DOHH2 (cell line): ENCODE measurements around the gene BOD1L1.

ENCODE experiments used
- H3F3A ChIP-seq: fragments of 200-600 bp; sonication (generic), shearing (Covaris generic); 2 replicates; pipeline ENCODE4 v1.6.0; 2016; ENCODE audit warnings: antibody characterized with exemption, mild to moderate bottlenecking; ENCODE audit not compliant: control insufficient read depth, insufficient read depth
- H3K27ac ChIP-seq: fragments of 200-600 bp; sonication (generic); 2 replicates; pipeline ENCODE4 v1.5.1; 2014; ENCODE audit warnings: low read depth, mild to moderate bottlenecking, low read length, moderate library complexity
- H3K27me3 ChIP-seq: fragments of 200-600 bp; sonication (generic); 2 replicates; pipeline ENCODE4 v1.6.1; 2014; ENCODE audit warnings: mild to moderate bottlenecking, low read length, mixed read lengths; ENCODE audit not compliant: control insufficient read depth
- H3K36me3 ChIP-seq: fragments of 200-600 bp; sonication (generic); 2 replicates; pipeline ENCODE4 v1.6.1; 2014; ENCODE audit warnings: mild to moderate bottlenecking, low read length, moderate library complexity, mixed read lengths; ENCODE audit not compliant: control insufficient read depth
- H3K4me1 ChIP-seq: fragments of 200-600 bp; sonication (generic); 2 replicates; pipeline ENCODE4 v1.6.1; 2014; ENCODE audit warnings: mild to moderate bottlenecking, low read length, mixed read lengths; ENCODE audit not compliant: control insufficient read depth
- H3K4me2 ChIP-seq: fragments of 200-600 bp; sonication (generic); 2 replicates; pipeline ENCODE4 v1.6.0; 2014; ENCODE audit warnings: mild to moderate bottlenecking, low read length, moderate library complexity
- H3K4me3 ChIP-seq: fragments of 200-600 bp; sonication (generic); 2 replicates; pipeline ENCODE4 v1.5.1; 2014; ENCODE audit warnings: mild to moderate bottlenecking, low read length, mixed read lengths
- H3K79me2 ChIP-seq: fragments of 200-600 bp; sonication (generic); 2 replicates; pipeline ENCODE4 v1.6.1; 2014; ENCODE audit warnings: mild to moderate bottlenecking, low read length, mixed read lengths; ENCODE audit not compliant: control insufficient read depth
- H3K9me2 ChIP-seq: fragments of 200-600 bp; sonication (generic); replicated peaks from 2 replicates; pipeline ENCODE4 v1.6.1; 2014; ENCODE audit warnings: mild to moderate bottlenecking, low read length, mixed read lengths; ENCODE audit not compliant: control insufficient read depth
- H3K9me3 ChIP-seq: fragments of 200-600 bp; sonication (generic); 2 replicates; pipeline ENCODE4 v1.6.1; 2014; ENCODE audit warnings: antibody characterized with exemption, low read length, mixed read lengths; ENCODE audit not compliant: control insufficient read depth, insufficient read depth
- H4K20me1 ChIP-seq: fragments of 200-600 bp; sonication (generic); 2 replicates; pipeline ENCODE4 v1.6.0; 2014; ENCODE audit warnings: low read depth, mild to moderate bottlenecking, antibody characterized with exemption, low read length, moderate library complexity; ENCODE audit not compliant: control insufficient read depth, insufficient read depth
- CTCF ChIP-seq: fragments of 200-600 bp; sonication (generic); IDR thresholded peaks from one replicate; pipeline ENCODE4 v1.5.1; 2014; ENCODE audit warnings: antibody characterized with exemption, mild to moderate bottlenecking, low read depth, low read length; ENCODE audit not compliant: poor library complexity, severe bottlenecking
- EZH2phosphoT487 ChIP-seq: fragments of 200-600 bp; sonication (generic); IDR thresholded peaks from 2 replicates; pipeline ENCODE4 v1.6.1; 2017; ENCODE audit warnings: borderline replicate concordance, mild to moderate bottlenecking, antibody characterized with exemption, low read length, moderate library complexity, mixed read lengths

Gene BOD1L1

GRCh38 chr4:13601048-13601447 lies 26.5 kb downstream of the BOD1L1 start:
- peak overlapping the region; percentile 12 for H3K4me3 ChIP-seq
- H3K79me2 ChIP-seq: no peaks in the 10 kb centered on the region
- peaks cover 6% of the 10 kb centered on the region for H3F3A ChIP-seq
- H3K9me2 ChIP-seq: no peaks in the 10 kb centered on the region
- H3K27me3 ChIP-seq: no peaks in the 10 kb centered on the region
- peaks cover 97% of the 10 kb centered on the region for H3K36me3 ChIP-seq
- H3K4me1 ChIP-seq: peaks cover 26% of the 10 kb centered on the region
- peak overlapping the region; percentile 53 for H3K4me2 ChIP-seq
- H4K20me1 ChIP-seq: no peaks in the 10 kb centered on the region
- H3K9me3 ChIP-seq: no peaks in the 10 kb centered on the region
- no peak for TF ChIP-seq EZH2phosphoT487
- no peak for TF ChIP-seq CTCF
- H3K27ac ChIP-seq: peak overlapping the region; percentile 48

GRCh38 chr4:13599159-13599558 lies 28.4 kb downstream of the BOD1L1 start:
- peaks cover 6% of the 10 kb centered on the region for H3F3A ChIP-seq
- TF ChIP-seq EZH2phosphoT487 (no peak), CTCF (peak; percentile 51)
- H3K9me3 ChIP-seq: no peaks in the 10 kb centered on the region
- H3K27ac ChIP-seq: no peak overlapping the region
- H3K4me3 ChIP-seq: no peak overlapping the region
- H3K9me2 ChIP-seq: no peaks in the 10 kb centered on the region
- peaks cover 26% of the 10 kb centered on the region for H3K4me1 ChIP-seq
- H3K79me2 ChIP-seq: no peaks in the 10 kb centered on the region
- no peak overlapping the region for H3K4me2 ChIP-seq
- peaks cover 91% of the 10 kb centered on the region for H3K36me3 ChIP-seq
- H3K27me3 ChIP-seq: no peaks in the 10 kb centered on the region
- no peaks in the 10 kb centered on the region for H4K20me1 ChIP-seq

- Histone ChIP-seq H3K4me3 (no peak overlapping the region), H3K79me2 (no peaks in the 10 kb centered on the region), H4K20me1 (no peaks in the 10 kb centered on the region), H3K9me3 (no peaks in the 10 kb centered on the region), H3K4me1 (peaks cover 23% of the 10 kb centered on the region), H3K27me3 (no peaks in the 10 kb centered on the region), H3K4me2 (no peak overlapping the region), H3K9me2 (no peaks in the 10 kb centered on the region), H3K36me3 (peaks cover 89% of the 10 kb centered on the region), H3K27ac (no peak overlapping the region), H3F3A (peaks cover 6% of the 10 kb centered on the region)
- TF ChIP-seq EZH2phosphoT487: no peak
Observed at GRCh38 chr4:13597604-13598003, 29.9 kb downstream of the BOD1L1 start.

- no peaks in the 10 kb centered on the region for H3K9me3 ChIP-seq
- TF ChIP-seq CTCF (no peak), EZH2phosphoT487 (no peak)
- H3K9me2 ChIP-seq: no peaks in the 10 kb centered on the region
- H3K4me2 ChIP-seq: no peak overlapping the region
- no peaks in the 10 kb centered on the region for H3K27me3 ChIP-seq
- H3F3A ChIP-seq: peaks cover 6% of the 10 kb centered on the region
- H3K27ac ChIP-seq: no peak overlapping the region
- peaks cover 89% of the 10 kb centered on the region for H3K36me3 ChIP-seq
- H4K20me1 ChIP-seq: no peaks in the 10 kb centered on the region
- H3K4me3 ChIP-seq: no peak overlapping the region
- H3K79me2 ChIP-seq: no peaks in the 10 kb centered on the region
- peaks cover 18% of the 10 kb centered on the region for H3K4me1 ChIP-seq
Observed at GRCh38 chr4:13597141-13597540, 30.4 kb downstream of the BOD1L1 start.
